Measurements from ENCODE around the gene CRYGS. TPM values are rescaled to one million over a fixed set of nuclear protein-coding genes. Genes with fewer than 3 reads are reported as not detected.

The CRYGS gene
- total and polyA plus RNA-seq, 9 of the 15 experiments (the other 6 are each of a cell fraction or from before 2014, with no cell fraction given) = 1.5 to 3.8 (median 2.0) TPM

GRCh38 chr3:186511245-186511644 is 32.9 kb downstream of the CRYGS start:
- H2AFZ ChIP-seq (ENCODE audit: low read depth, low read length) = no peak overlapping the region
- no peaks in the 10 kb centered on the region for H3K9me3 ChIP-seq (replicated peaks; ENCODE audit: control insufficient read depth, insufficient read depth, low read depth, low read length)
- peaks cover 13 to 59% of the 10 kb centered on the region in 2 experiments for H3K27me3 ChIP-seq (ENCODE audit: control insufficient read depth in 2 of 2, insufficient read depth in 2 of 2, low read length in 2 of 2)
- H3K4me1 ChIP-seq (replicated peaks in 1 of 2; ENCODE audit: control insufficient read depth in 2 of 2, insufficient read depth in 2 of 2, low read length in 2 of 2) = no peaks in the 10 kb centered on the region
- no peak overlapping the region for H3K4me2 ChIP-seq (ENCODE audit: insufficient read depth, low read length)
- H3K79me2 ChIP-seq (ENCODE audit: control insufficient read depth, insufficient read depth, low read length) = no peaks in the 10 kb centered on the region
- DNase-seq (ENCODE audit: extremely low read depth in 1 of 4, low spot score in 3 of 4) (no peak), ATAC-seq (no peak), FAIRE-seq (no peak)
- H4K20me1 ChIP-seq (replicated peaks; ENCODE audit: control insufficient read depth, insufficient read depth, low read length) = peaks cover 7% of the 10 kb centered on the region; the same call in 1 of the 2 replicates
- H3K36me3 ChIP-seq (ENCODE audit: control insufficient read depth, insufficient read depth, low read length) = no peaks in the 10 kb centered on the region
- intact Hi-C loops (cut with micrococcal nuclease) (no loop called here), in situ Hi-C loops (cut with MboI) (no loop called here)
- no peak overlapping the region for H3K9ac ChIP-seq (ENCODE audit: insufficient read depth in 1 of 2, low read depth in 2 of 2, low read length in 2 of 2)
- no TSS peak for BruUV-seq (replicated peaks)
- CTCF ChIA-PET (ENCODE audit: low intra/inter-chr PET ratio) = no interaction called here
- POLR2A ChIA-PET = no interaction called here
- no peak overlapping the region for H3K27ac ChIP-seq (ENCODE audit: extremely low read depth, low read depth, low read length)
- H3K9me1 ChIP-seq (ENCODE audit: control insufficient read depth, insufficient read depth, low read length) = no peaks in the 10 kb centered on the region
- 3% methylated on average over 4 of the region's 4 CpGs for WGBS (ENCODE audit: insufficient coverage, low coverage, missing lambda C conversion rate)
- no peak overlapping the region for H3K4me3 ChIP-seq
- TF ChIP-seq ATF4 (CRISPR knock-in tag; IDR thresholded peaks at IDR 0.05) (no peak), ZNF57 (CRISPR knock-in tag; IDR thresholded peaks at IDR 0.05) (no peak), TGIF2 (CRISPR knock-in tag; IDR thresholded peaks at IDR 0.05) (no peak), ETV1 (tag; conservative IDR thresholded peaks at IDR 0.05; ENCODE audit: low read depth) (no peak), RBM15 (IDR thresholded peaks at IDR 0.05; ENCODE audit: insufficient read depth, low read length) (no peak), FOXO4 (CRISPR knock-in tag; IDR thresholded peaks at IDR 0.05) (no peak), TOE1 (IDR thresholded peaks at IDR 0.05; ENCODE audit: borderline replicate concordance) (no peak), TOE1 (CRISPR knock-in tag; IDR thresholded peaks at IDR 0.05; ENCODE audit: borderline replicate concordance, low read depth) (no peak), KLF6 (CRISPR knock-in tag; IDR thresholded peaks at IDR 0.05; ENCODE audit: borderline replicate concordance) (no peak), RBM17 (IDR thresholded peaks at IDR 0.05; ENCODE audit: borderline replicate concordance, low read depth, low read length) (no peak), SRSF1 (IDR thresholded peaks at IDR 0.05; ENCODE audit: low read depth, low read length) (no peak), MEF2A (IDR thresholded peaks at IDR 0.05; ENCODE audit: control insufficient read depth, low read depth, low read length) (no peak), SETDB1 (IDR thresholded peaks at IDR 0.05; ENCODE audit: low read length) (no peak), CREB3 (tag; conservative IDR thresholded peaks at IDR 0.05; ENCODE audit: low read depth) (no peak), RBBP5 (IDR thresholded peaks at IDR 0.05; ENCODE audit: borderline replicate concordance, insufficient read depth, low read length, poor library complexity, severe bottlenecking) (no peak)
- TF ChIP-seq, protein P1, sequence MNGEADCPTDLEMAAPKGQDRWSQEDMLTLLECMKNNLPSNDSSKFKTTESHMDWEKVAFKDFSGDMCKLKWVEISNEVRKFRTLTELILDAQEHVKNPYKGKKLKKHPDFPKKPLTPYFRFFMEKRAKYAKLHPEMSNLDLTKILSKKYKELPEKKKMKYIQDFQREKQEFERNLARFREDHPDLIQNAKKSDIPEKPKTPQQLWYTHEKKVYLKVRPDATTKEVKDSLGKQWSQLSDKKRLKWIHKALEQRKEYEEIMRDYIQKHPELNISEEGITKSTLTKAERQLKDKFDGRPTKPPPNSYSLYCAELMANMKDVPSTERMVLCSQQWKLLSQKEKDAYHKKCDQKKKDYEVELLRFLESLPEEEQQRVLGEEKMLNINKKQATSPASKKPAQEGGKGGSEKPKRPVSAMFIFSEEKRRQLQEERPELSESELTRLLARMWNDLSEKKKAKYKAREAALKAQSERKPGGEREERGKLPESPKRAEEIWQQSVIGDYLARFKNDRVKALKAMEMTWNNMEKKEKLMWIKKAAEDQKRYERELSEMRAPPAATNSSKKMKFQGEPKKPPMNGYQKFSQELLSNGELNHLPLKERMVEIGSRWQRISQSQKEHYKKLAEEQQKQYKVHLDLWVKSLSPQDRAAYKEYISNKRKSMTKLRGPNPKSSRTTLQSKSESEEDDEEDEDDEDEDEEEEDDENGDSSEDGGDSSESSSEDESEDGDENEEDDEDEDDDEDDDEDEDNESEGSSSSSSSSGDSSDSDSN (IDR thresholded peaks at IDR 0.05; ENCODE audit: borderline replicate concordance in 1 of 2, low read depth in 2 of 2, low read length in 2 of 2) = no peak
- TF ChIP-seq, protein P2, sequence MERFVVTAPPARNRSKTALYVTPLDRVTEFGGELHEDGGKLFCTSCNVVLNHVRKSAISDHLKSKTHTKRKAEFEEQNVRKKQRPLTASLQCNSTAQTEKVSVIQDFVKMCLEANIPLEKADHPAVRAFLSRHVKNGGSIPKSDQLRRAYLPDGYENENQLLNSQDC (CRISPR knock-in tag; IDR thresholded peaks at IDR 0.05) = no peak
